Urinary bladder (tissue), 4 donors: ENCODE data around the gene AKAP6. TPM values are rescaled to one million over a fixed set of nuclear protein-coding genes. Genes with fewer than 3 reads are reported as not detected.
"Not testable (repeated sequence)": the region's sequence is repeated elsewhere in the genome, so short reads cannot be mapped to it uniquely, and the experiment has no call there.

Source experiments
- DNase-seq: peaks from one replicate; pipeline ENCODE4 v3.0.0-alpha.2; 2015; ENCODE audit errors: extremely low spot score
- H3K27ac ChIP-seq: one replicate; pipeline ENCODE4 v1.5.1; 2013; ENCODE audit warnings: low read depth, mild to moderate bottlenecking, moderate library complexity
- H3K36me3 ChIP-seq: one replicate; pipeline ENCODE4 v1.6.1; 2013; ENCODE audit warnings: mild to moderate bottlenecking, moderate library complexity; ENCODE audit not compliant: insufficient read depth
- H3K4me1 ChIP-seq: one replicate; pipeline ENCODE4 v1.6.1; 2013; ENCODE audit warnings: mild to moderate bottlenecking, moderate library complexity; ENCODE audit not compliant: insufficient read depth
- H3K4me3 ChIP-seq: one replicate; pipeline ENCODE4 v1.5.1; 2013; ENCODE audit warnings: low read depth, low read length
- WGBS: extraction: QIAGEN DNeasy Blood & Tissue Kit; methylation state at CpG from one replicate; pipeline ENCODE4 v1.1.7; 2013; 5-methylcytosine and 5-hydroxymethylcytosine counted together
- polyA plus RNA-seq: library from polyadenylated mRNA; stranded (reverse); fragments of 200-250 nt; gene quantifications from one replicate; pipeline ENCODE4 v1.2.3, GENCODE V29; 2013
- total RNA-seq: library from RNA; depleted of rRNA; stranded (reverse); fragments of >200 nt; gene quantifications from one replicate; pipeline ENCODE4 v1.2.3, GENCODE V29; 2014
- donor health status: healthy with polysubstance abuse.
- donor health status: healthy.

AKAP6 gene
- total and polyA plus RNA-seq, 2 donors: 7.3 to 43.0 TPM

DNA sequence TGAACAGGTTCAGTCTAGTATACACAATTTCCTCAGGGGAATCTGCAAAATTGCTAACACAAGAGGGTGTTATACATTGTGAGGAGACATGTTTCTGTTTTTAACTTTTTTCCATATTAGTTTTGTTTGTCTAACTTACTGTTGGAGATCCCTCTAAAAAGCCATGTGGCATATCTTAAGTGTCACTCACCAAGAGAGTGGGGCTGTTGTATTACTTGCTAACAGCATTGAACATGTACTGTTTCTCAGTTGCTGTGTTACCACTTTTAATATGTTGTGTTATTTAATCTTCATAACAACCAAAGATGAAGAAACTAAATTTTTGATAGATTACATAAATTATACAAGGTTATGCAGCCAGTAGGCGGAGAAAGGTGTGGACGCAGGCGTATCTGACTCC is 455.3 kb downstream of the AKAP6 start:
- WGBS: 88% methylated on average over 3 of the region's 3 CpGs
- Histone ChIP-seq H3K27ac (no peak overlapping the region), H3K4me3 (no peak overlapping the region), H3K4me1 (no peaks in the 10 kb centered on the region), H3K36me3 (no peaks in the 10 kb centered on the region)
- no peak for DNase-seq

DNA sequence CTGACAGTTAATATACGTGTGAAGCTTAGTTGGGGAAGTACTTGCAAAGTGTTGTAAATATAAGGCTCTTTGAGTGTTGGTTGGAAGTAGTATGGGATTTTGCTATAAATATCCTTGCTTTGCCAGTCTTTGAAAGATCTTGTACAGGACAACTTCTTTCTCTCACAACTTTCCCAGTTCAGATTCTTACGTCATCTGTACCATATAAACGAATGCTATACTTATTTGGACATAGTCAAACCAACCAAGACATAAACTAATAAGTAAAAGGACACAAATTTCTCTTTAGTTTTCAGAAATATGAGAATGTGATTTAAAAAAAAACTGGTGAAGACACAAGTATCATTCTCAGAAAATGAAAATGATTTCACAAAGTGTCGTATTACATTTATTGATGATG is 456.5 kb downstream of the AKAP6 start:
- no peak for DNase-seq
- no peak overlapping the region for H3K4me3 ChIP-seq
- H3K36me3 ChIP-seq: no peaks in the 10 kb centered on the region
- WGBS: 67% methylated on average over 4 of the region's 4 CpGs
- H3K27ac ChIP-seq: no peak overlapping the region
- no peaks in the 10 kb centered on the region for H3K4me1 ChIP-seq

DNA sequence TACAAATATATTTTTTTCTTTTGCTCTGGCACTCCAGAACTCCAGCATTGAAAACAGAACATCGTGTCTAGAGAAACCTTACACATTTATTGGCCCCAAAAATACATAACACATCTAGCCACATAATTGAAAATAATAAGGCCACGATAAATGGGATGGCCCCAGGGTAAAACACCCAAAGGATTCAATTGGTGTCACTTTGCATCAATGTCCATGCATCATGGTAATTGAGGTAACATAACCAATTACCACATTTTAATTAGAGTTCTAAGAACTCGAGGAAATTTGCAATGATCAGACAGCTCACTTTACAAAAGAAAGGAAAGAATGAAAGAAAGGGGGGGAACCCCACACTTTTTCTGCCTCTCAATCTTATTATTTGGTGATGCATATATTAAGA is 457.8 kb downstream of the AKAP6 start:
- whole genome bisulfite sequencing: 85% methylated on average over 3 of the region's 3 CpGs
- H3K4me1 ChIP-seq: no peaks in the 10 kb centered on the region
- H3K27ac ChIP-seq: no peak overlapping the region
- no peak for DNase-seq
- no peak overlapping the region for H3K4me3 ChIP-seq
- H3K36me3 ChIP-seq: no peaks in the 10 kb centered on the region

DNA sequence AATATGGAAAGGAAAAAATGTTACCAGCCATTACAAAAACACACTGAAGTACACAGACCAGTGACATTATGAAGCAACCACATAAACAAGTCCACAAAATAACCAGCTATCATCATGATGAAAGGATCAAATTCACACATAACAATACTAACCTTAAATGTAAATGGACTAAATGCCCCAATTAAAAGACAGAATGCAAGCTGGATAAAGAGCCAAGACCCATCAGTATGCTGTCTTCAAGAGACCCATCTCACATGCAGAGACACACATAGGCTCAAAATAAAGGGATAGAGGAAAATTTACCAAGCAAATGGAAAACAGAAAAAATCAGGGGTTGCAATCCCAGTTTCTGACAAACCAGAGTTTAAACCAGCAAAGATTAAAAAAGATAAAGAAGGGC is 463.9 kb downstream of the AKAP6 start:
- not testable (repeated sequence) for H3K4me3 ChIP-seq, H3K27ac ChIP-seq, H3K36me3 ChIP-seq, DNase-seq, H3K4me1 ChIP-seq

DNA sequence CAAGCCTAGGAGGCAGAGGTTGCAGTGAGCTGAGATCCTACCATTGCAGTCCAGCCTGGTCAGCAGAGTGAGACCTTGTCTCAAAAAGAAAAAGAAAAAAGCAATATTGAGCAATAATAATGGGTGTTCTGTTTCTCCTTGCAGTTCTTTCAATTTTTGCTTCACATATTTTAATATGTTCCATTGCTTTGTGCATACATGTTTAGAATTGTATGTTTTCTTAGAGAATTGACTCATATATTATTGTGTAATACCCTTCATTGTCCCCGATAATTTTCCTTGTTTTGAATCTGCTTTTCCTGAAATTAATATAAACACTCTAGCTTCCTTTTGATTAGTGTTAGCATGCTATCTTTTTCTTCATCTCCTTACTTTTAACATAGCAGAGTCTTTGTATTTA is 471.2 kb downstream of the AKAP6 start:
- no peak for DNase-seq
- 83% methylated on average over 1 of the region's 1 CpG for WGBS
- H3K36me3 ChIP-seq: no peaks in the 10 kb centered on the region
- no peak overlapping the region for H3K4me3 ChIP-seq
- H3K27ac ChIP-seq: no peak overlapping the region
- H3K4me1 ChIP-seq: no peaks in the 10 kb centered on the region

DNA sequence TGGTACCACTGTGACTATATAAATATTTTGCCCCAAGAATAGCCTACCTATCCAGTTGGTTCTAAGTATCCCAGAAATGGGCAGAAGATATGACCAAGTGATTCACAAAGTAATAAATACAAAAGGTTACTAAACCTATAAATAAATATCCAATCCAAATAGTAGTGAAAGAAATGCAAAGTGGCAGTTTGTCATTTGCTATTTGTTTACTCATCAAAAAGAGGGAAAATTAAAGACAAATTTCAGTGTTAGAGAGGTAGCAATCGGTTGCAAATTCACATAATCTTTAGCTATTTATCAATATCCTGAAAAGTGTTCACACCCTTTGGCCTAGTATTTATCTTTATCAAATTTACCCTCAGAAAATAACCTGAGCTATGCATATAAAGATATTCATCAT is 473.2 kb downstream of the AKAP6 start:
- 96% methylated on average over 1 of the region's 1 CpG for WGBS
- no peaks in the 10 kb centered on the region for H3K4me1 ChIP-seq

DNA sequence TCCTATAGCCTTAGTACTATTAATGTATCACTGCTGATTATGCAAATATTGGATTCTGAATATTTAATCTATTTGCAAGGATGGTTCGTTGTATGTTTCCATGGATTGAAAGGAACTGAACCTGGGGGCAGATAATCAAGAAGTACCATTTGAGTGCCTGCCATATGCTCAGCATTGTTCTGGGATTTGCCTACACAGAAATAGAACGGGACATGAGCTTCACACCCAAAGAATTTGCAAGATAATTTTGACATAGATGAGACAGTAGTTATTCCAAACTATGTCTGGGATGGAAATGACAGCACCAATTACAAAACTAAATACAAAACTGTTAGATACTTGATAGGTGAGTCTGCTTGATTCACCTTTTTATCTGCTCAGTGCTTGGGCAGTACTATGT is 476.9 kb downstream of the AKAP6 start:
- Histone ChIP-seq H3K4me3 (no peak overlapping the region), H3K4me1 (no peaks in the 10 kb centered on the region), H3K27ac (no peak overlapping the region), H3K36me3 (no peaks in the 10 kb centered on the region)
- DNase-seq: no peak
- WGBS: 85% methylated on average over 2 of the region's 2 CpGs

More for the DNA sequence above, 473.2 kb downstream of the AKAP6 start:
- Histone ChIP-seq H3K36me3 (no peaks in the 10 kb centered on the region), H3K27ac (no peak overlapping the region), H3K4me3 (no peak overlapping the region)
- DNase-seq: no peak

DNA sequence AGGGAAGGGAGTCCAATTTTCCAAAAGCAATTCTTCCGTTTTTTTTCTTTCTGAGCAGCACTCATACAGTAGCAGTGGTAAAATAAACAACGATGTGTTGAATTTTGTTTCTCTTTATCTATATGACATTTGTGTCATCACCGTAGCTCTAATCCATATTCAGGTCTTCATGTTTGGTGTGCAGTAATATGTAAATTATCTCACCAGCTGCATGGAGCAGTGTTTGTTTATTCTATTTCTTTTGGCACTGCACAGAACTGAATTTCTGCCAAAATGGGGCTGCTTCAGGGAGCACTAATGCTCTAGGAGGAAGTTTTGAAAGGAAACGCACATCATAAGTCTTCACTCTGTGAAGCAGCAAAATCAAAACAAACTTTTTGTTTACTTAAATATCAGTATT is 479.5 kb downstream of the AKAP6 start:
- peak; percentile 42 for DNase-seq
- no peak overlapping the region for H3K27ac ChIP-seq
- H3K4me3 ChIP-seq: no peak overlapping the region
- WGBS: 16% methylated on average over 4 of the region's 4 CpGs
- H3K4me1 ChIP-seq: no peaks in the 10 kb centered on the region
- H3K36me3 ChIP-seq: no peaks in the 10 kb centered on the region

DNA sequence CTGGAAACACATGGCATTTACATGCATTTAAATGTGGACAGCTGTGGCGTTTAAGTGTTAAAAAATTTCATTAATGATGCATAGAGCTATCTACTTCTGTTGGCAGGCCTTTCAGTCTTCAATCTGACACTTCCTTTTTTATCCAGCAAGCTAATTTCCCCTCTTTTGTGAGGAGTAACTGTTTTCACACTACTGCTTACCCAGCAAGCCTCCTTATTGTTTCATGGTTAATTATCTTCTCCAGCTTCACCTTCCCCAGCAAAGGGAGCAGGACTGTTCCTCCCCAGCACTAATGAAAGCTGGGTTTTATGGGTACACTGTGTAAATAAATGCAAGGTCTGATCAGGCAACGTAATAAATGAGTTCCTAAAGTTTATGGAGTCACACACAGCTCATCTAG is 480.2 kb downstream of the AKAP6 start:
- DNase-seq: no peak
- H3K36me3 ChIP-seq: no peaks in the 10 kb centered on the region
- 53% methylated on average over 2 of the region's 2 CpGs for WGBS
- H3K4me1 ChIP-seq: no peaks in the 10 kb centered on the region
- H3K4me3 ChIP-seq: no peak overlapping the region
- no peak overlapping the region for H3K27ac ChIP-seq

DNA sequence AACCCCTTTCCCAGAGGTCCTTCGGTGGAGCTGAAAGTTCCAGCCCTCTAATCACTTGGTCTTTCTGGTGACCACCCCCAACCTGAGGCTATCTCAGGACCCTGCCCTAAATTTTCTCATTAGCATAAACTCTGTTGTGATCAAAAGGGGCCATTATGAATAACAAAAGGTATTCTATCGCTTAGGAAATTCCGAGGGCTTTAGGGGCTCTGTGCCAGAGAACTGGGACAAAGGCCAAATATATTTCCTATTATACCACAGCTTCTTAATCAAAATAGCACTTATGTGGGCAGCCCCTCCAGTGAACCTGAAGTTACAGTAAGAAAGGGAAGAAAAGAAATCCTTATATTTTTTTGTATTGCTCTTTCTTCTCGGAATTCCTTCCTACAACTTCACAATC is 484.3 kb downstream of the AKAP6 start:
- no peaks in the 10 kb centered on the region for H3K36me3 ChIP-seq
- no peak for DNase-seq
- no peak overlapping the region for H3K27ac ChIP-seq
- H3K4me3 ChIP-seq: no peak overlapping the region
- WGBS: 49% methylated on average over 4 of the region's 4 CpGs
- H3K4me1 ChIP-seq: no peaks in the 10 kb centered on the region

DNA sequence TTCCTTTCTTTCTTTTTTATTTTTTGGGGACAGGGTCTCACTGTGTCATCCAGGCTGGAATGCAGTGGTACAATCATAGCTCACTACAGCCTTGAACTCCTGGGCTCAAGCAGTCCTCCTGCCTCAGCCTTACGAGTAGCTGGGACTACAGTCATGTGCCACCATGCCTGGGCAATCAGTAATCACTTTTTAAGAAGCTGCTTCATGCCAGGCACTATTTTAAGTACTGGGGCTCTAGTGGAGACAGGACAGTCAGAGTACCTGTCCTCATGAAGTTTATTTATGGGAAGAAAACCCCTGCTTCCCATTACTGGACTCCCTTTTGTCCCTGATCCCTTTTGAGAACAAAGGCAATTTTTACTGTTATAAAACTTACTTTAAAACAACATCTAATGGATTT is 485.6 kb downstream of the AKAP6 start:
- Histone ChIP-seq H3K27ac (no peak overlapping the region), H3K36me3 (no peaks in the 10 kb centered on the region), H3K4me3 (no peak overlapping the region), H3K4me1 (no peaks in the 10 kb centered on the region)
- no peak for DNase-seq
- WGBS: 93% methylated on average over 1 of the region's 1 CpG

DNA sequence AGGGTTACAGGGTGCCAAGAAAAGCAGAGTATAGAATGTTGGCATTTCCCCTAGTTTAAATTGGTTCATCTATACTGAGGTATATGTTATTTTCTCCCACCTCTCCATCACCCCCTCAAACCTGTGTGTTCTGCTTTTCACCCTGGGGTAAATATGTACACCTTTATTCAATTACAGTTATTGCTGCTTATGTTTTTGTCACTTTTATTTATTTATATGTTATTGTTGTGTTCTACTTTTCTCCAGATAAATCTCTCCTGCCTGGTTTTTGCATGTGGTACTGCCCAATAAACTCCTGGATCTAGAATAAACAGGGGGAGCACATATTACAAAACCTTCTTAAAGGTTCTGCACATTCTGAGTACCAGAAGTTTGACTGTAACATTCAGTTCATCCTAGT is 487.5 kb downstream of the AKAP6 start:
- DNase-seq: no peak
- no peak overlapping the region for H3K27ac ChIP-seq
- H3K4me1 ChIP-seq: no peaks in the 10 kb centered on the region
- no peak overlapping the region for H3K4me3 ChIP-seq
- H3K36me3 ChIP-seq: no peaks in the 10 kb centered on the region

DNA sequence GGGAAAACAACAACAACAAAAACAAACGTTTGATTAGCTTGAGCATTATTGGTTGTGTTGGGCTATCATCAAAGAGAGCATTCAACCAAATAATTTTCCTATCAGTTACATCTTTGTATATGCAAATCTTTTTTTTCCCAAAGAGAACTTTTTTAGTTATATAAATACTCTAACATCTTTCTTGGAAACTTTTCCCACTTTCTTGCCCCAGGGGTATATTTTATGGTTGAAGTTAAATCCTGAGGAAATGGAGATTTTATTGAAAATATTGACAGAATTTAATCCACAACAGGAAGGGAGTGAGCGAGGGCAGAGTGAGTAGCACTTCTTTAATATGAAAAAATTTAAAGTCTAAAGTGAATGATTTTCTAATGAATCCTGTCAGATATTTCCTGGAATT is 488.7 kb downstream of the AKAP6 start:
- Histone ChIP-seq H3K4me1 (no peaks in the 10 kb centered on the region), H3K27ac (no peak overlapping the region), H3K36me3 (no peaks in the 10 kb centered on the region), H3K4me3 (no peak overlapping the region)
- 68% methylated on average over 2 of the region's 2 CpGs for WGBS
- DNase-seq: no peak

DNA sequence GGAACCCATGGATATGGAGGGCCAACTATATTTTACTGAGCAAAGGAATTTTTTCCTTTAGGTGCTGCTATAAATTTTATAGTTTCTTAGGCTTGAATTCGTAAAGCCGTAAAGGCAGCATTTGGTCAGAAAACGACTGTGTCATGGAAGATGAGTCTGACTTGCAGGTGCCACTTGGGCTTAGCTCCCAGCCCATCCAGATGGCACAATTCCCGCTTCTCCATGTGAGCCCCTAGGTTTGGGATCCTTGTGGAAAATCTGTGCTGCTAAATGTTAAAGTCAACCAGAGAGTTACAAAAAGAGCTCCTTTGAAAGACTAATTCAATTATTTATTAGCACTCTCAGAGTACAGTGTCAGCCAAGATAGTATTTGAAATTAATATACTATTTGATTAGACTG is 489.5 kb downstream of the AKAP6 start:
- WGBS: 89% methylated on average over 4 of the region's 4 CpGs
- Histone ChIP-seq H3K4me3 (no peak overlapping the region), H3K36me3 (no peaks in the 10 kb centered on the region), H3K4me1 (no peaks in the 10 kb centered on the region), H3K27ac (no peak overlapping the region)
- no peak for DNase-seq

DNA sequence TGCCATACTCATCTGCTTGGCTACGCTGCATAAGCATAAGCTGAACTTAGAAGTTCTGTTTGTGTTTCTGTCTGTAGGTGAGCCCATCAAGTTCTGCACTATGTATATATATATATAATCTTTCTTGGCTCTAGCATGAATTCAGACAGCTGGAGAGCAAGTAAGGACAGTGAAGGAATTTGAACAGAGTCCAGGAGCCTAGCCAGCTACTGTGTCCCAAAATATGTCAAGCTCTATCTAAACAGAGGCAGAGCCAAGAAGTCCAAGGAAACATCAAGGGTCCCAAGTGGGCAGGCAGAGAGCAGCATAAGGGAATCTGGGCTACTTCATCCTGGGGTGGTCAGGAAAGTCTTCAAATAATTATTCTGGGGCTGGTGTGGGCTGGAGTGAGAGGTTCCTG is 491.1 kb downstream of the AKAP6 start:
- H3K36me3 ChIP-seq: no peaks in the 10 kb centered on the region
- no peak overlapping the region for H3K4me3 ChIP-seq
- H3K27ac ChIP-seq: no peak overlapping the region
- WGBS: 84% methylated on average over 1 of the region's 1 CpG
- H3K4me1 ChIP-seq: no peaks in the 10 kb centered on the region
- no peak for DNase-seq
